Endodermal cell (in vitro differentiated cells): ENCODE measurements around the gene STK4. TPM values are rescaled to one million over a fixed set of nuclear protein-coding genes. Genes with fewer than 3 reads are reported as not detected.

Experiments
- DNase-seq: peaks from one replicate; pipeline ENCODE4 v3.0.0-alpha.2; 2017
- H3K27ac ChIP-seq: 2 replicates; pipeline ENCODE4 v1.5.1; 2013; ENCODE audit warnings: mild to moderate bottlenecking, low read depth, low read length, moderate library complexity
- H3K27me3 ChIP-seq: 2 replicates; pipeline ENCODE4 v1.6.1; 2013; ENCODE audit warnings: mild to moderate bottlenecking, low read length, moderate library complexity; ENCODE audit not compliant: insufficient read depth, control insufficient read depth, poor library complexity, severe bottlenecking
- H3K36me3 ChIP-seq: 2 replicates; pipeline ENCODE4 v1.7.0; 2013; ENCODE audit warnings: mild to moderate bottlenecking, low read length, moderate library complexity; ENCODE audit not compliant: control insufficient read depth, insufficient read depth
- H3K4me1 ChIP-seq: one replicate; pipeline ENCODE4 v1.7.0; 2013; ENCODE audit warnings: low read length; ENCODE audit not compliant: control insufficient read depth, insufficient read depth
- H3K4me3 ChIP-seq: 2 replicates; pipeline ENCODE4 v1.5.1; 2013; ENCODE audit warnings: mild to moderate bottlenecking, low read length, moderate library complexity
- H3K9ac ChIP-seq: 2 replicates; pipeline ENCODE4 v1.6.1; 2013; ENCODE audit warnings: mild to moderate bottlenecking, low read length, moderate library complexity; ENCODE audit not compliant: poor library complexity, severe bottlenecking; ENCODE audit errors: extremely low read depth
- H3K9me3 ChIP-seq: 2 replicates; pipeline ENCODE4 v1.6.1; 2013; ENCODE audit warnings: mild to moderate bottlenecking, low read length, moderate library complexity; ENCODE audit not compliant: control insufficient read depth
- H3K27ac Mint-ChIP-seq: 2 replicates; pipeline ENCODE4 v1.8.0; 2020; ENCODE audit warnings: mixed read lengths
- H3K27me3 Mint-ChIP-seq: 2 replicates; pipeline ENCODE4 v1.8.0; 2021; ENCODE audit warnings: mild to moderate bottlenecking, mixed read lengths; ENCODE audit not compliant: insufficient read depth
- H3K36me3 Mint-ChIP-seq: 2 replicates; pipeline ENCODE4 v1.8.0; 2020; ENCODE audit warnings: low read depth, mixed read lengths
- H3K4me1 Mint-ChIP-seq: 2 replicates; pipeline ENCODE4 v1.8.0; 2020; ENCODE audit warnings: mixed read lengths
- H3K4me3 Mint-ChIP-seq: 2 replicates; pipeline ENCODE4 v1.8.0; 2020; ENCODE audit warnings: mild to moderate bottlenecking, moderate library complexity, mixed read lengths
- H3K9me3 Mint-ChIP-seq: 2 replicates; pipeline ENCODE4 v1.8.0; 2020; ENCODE audit warnings: mild to moderate bottlenecking, mixed read lengths
- WGBS, 2 experiments: methylation state at CpG; one replicate each; pipeline versions ENCODE4 v1.1.5 to v1.1.7; 2013; ENCODE audit warnings: missing lambda C conversion rate in 2 of 2, mixed read lengths in 1 of 2; ENCODE audit not compliant: insufficient coverage in 1 of 2, insufficient read length in 1 of 2; 5-methylcytosine and 5-hydroxymethylcytosine counted together
- long read RNA-seq, 4 experiments: library from polyadenylated mRNA in 2 of 4; library from RNA in 1 of 4; library from capped mRNA in 1 of 4; stranded (forward) in 3 of 4; unstranded in 1 of 4; transcript quantifications; one replicate each; pipeline ENCODE4 v2.0.0, GENCODE V29; 2020 to 2021; ENCODE audit warnings: inconsistent platforms in 1 of 4
- polyA plus RNA-seq, 2 experiments: library from polyadenylated mRNA; stranded (reverse); fragments of 50-300 nt; gene quantifications; one replicate each; pipeline ENCODE4 v1.2.3, GENCODE V29; 2013
- total RNA-seq, 2 donors: library from RNA; stranded (reverse); fragmentation: NEBNext Ultra II Directional in 1 of 2; extraction: Animal tissue kit (Norgen Biotek cat#: 25700) in 1 of 2; gene quantifications; 2 replicates in 1 of 2; 3 replicates in 1 of 2; pipeline ENCODE4 v1.2.1, GENCODE V29; 2021
- TF ChIP-seq, protein P1 (sequence below): fragments of 200-600 bp; sonication (generic); conservative IDR thresholded peaks from 2 replicates; pipeline ENCODE4 v1.5.0; 2021; ENCODE audit warnings: antibody characterized with exemption, mild to moderate bottlenecking

STK4 gene
- total RNA-seq, result 10 to 100 TPM; 29.2 to 33.1 TPM
- polyA plus RNA-seq (2013, experiment 1 of 2), result 22.3 TPM
- polyA plus RNA-seq (2013, experiment 2 of 2), result 21.1 TPM
- long read RNA-seq, experiment 1, full-length matches to known transcripts, result 2 of 5 reads
- long read RNA-seq, experiment 1, partial matches to known transcripts, result 0 of 5 reads
- long read RNA-seq, experiment 1, other reads (novel, unspliced or antisense), result 3 of 5 reads
- long read RNA-seq, experiment 2, full-length matches to known transcripts, result 14 of 22 reads
- long read RNA-seq, experiment 2, partial matches to known transcripts, result 1 of 22 reads
- long read RNA-seq, experiment 2, other reads (novel, unspliced or antisense), result 7 of 22 reads
- long read RNA-seq, experiment 3, full-length matches to known transcripts, result 16 of 33 reads
- long read RNA-seq, experiment 3, partial matches to known transcripts, result 12 of 33 reads
- long read RNA-seq, experiment 3, other reads (novel, unspliced or antisense), result 5 of 33 reads
- long read RNA-seq, experiment 4, full-length matches to known transcripts, result 9 of 35 reads
- long read RNA-seq, experiment 4, partial matches to known transcripts, result 23 of 35 reads
- long read RNA-seq, experiment 4, other reads (novel, unspliced or antisense), result 3 of 35 reads

DNA sequence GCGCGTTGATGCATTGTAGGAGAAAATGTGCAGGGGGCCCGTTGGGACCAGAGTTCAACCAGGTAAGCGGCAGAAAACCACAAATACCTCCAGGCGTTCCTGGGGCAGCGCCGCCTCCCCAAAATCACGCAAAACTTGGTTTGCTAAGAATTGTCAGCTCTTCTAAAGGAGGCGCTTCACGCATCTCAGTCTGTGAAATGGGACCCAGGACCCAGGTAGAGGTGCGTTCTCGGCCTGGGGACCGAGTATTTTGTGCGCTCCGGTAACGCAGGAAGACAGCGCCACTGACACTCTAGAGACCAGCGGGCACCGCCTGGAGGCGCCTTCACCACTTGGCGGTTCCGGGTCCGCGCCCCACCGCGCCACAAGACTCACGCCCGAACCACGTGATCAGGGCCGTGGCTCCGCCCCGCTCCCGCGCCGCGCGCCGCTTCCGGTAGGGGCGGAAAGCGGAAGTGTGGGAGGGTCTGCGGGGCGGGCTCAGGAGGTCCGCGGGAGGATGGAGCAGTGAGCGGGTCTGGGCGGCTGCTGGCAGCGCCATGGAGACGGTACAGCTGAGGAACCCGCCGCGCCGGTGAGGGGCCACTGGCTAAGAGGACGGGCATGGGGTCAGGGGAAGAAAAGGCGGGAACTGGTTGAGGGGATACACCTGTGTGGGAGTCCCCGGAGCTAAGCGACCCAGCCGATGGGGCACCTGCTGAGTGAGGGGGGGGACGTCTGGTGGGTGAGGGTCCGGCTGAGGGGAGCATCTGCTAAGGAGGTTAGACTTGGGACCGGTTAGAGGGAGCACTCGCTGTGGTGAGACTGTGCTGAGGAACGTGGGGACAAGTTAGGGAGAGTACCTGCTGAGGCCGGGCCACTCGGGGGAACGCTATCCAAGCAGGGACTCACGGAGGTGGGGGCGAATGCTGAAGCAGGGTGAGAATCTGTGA, at the start of gene STK4:
STK4 (plus strand) TSS at position 483 of the 932 bp plus-strand sequence; CDS start at position 540, 57 bp downstream.
- Mint-ChIP-seq H3K9me3 (peaks cover 1% of the 10 kb centered on the region), H3K27me3 (peaks cover 19% of the 10 kb centered on the region), H3K4me3 (peak within 1 kb of the TSS; percentile 99), H3K36me3 (no peaks in the 10 kb centered on the region), H3K4me1 (peaks cover 52% of the 10 kb centered on the region), H3K27ac (peak within 1 kb of the TSS; percentile 92)
- H3K9me3 ChIP-seq, result no peaks in the 10 kb centered on the region
- WGBS, 2 experiments, result 2 to 6% methylated on average over 22 to 68 of the region's 68 CpGs
- DNase-seq, result peak; percentile 98
- H3K36me3 ChIP-seq, result no peaks in the 10 kb centered on the region
- peaks cover 19% of the 10 kb centered on the region for H3K27me3 ChIP-seq
- TF ChIP-seq, protein P1, sequence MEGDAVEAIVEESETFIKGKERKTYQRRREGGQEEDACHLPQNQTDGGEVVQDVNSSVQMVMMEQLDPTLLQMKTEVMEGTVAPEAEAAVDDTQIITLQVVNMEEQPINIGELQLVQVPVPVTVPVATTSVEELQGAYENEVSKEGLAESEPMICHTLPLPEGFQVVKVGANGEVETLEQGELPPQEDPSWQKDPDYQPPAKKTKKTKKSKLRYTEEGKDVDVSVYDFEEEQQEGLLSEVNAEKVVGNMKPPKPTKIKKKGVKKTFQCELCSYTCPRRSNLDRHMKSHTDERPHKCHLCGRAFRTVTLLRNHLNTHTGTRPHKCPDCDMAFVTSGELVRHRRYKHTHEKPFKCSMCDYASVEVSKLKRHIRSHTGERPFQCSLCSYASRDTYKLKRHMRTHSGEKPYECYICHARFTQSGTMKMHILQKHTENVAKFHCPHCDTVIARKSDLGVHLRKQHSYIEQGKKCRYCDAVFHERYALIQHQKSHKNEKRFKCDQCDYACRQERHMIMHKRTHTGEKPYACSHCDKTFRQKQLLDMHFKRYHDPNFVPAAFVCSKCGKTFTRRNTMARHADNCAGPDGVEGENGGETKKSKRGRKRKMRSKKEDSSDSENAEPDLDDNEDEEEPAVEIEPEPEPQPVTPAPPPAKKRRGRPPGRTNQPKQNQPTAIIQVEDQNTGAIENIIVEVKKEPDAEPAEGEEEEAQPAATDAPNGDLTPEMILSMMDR, result peak; percentile 70
- H3K9ac ChIP-seq, result peak within 1 kb of the TSS; percentile 69
- H3K4me1 ChIP-seq, result peaks cover 9% of the 10 kb centered on the region
- no peak within 1 kb of the TSS for H3K27ac ChIP-seq
- peak within 1 kb of the TSS; percentile 93 for H3K4me3 ChIP-seq

DNA sequence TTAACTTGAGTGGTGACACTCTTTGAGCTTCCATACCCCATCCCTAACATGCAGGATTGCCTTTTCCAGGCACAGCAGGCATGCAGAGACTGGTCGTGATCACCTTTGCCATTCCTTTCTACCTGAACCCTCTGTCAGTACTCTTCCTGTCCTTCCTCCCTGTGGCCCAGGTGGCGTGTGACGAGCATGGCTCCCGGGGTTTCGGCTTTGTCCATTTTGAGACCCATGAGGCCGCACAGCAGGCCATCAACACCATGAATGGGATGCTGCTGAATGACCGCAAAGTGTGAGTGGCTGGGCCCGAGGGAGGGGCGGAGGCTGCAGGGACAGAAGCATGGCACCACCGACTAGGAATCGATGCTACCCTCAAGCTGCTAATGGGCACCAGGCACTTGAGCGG, 49.7 kb upstream of the STK4 start:
- Mint-ChIP-seq H3K4me1 (peaks cover 13% of the 10 kb centered on the region), H3K36me3 (peaks cover 71% of the 10 kb centered on the region), H3K27ac (no peak overlapping the region), H3K4me3 (no peak overlapping the region), H3K9me3 (no peaks in the 10 kb centered on the region), H3K27me3 (no peaks in the 10 kb centered on the region)
- Histone ChIP-seq H3K36me3 (peaks cover 68% of the 10 kb centered on the region), H3K9me3 (no peaks in the 10 kb centered on the region), H3K27me3 (no peaks in the 10 kb centered on the region), H3K9ac (no peak overlapping the region), H3K4me1 (no peaks in the 10 kb centered on the region), H3K27ac (no peak overlapping the region), H3K4me3 (no peak overlapping the region)
- TF ChIP-seq, protein P1, result no peak
- 89 to 92% methylated on average over 11 to 12 of the region's 12 CpGs for WGBS, 2 experiments
- DNase-seq, result peak; percentile 69

DNA sequence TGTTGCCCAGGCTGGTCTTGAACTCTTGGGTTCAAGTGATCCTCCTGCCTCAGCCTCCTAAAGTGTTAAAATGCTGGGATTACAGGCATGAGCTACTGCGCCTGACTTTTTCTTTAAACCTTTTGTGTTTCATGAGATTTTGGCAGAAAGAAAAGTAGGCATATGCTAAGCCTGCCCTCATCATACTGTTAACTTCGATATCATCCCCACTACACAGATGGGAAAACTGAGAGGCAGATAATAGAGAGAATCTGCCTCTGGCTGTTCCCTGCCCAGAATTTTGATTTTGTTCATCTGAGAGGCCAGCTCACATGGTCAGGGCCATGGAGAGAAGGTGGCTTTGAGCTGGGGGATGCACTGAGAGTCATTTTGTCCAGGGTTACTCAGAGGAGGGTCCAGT, 48.9 kb upstream of the STK4 start:
- peaks cover 71% of the 10 kb centered on the region for H3K36me3 Mint-ChIP-seq
- no peak overlapping the region for H3K9ac ChIP-seq
- H3K4me3 Mint-ChIP-seq, result no peak overlapping the region
- H3K27ac ChIP-seq, result no peak overlapping the region
- peaks cover 64% of the 10 kb centered on the region for H3K36me3 ChIP-seq
- no peak overlapping the region for H3K4me3 ChIP-seq
- H3K27me3 Mint-ChIP-seq, result no peaks in the 10 kb centered on the region
- DNase-seq, result no peak
- no peak overlapping the region for H3K27ac Mint-ChIP-seq
- peaks cover 5% of the 10 kb centered on the region for H3K4me1 Mint-ChIP-seq
- H3K9me3 Mint-ChIP-seq, result no peaks in the 10 kb centered on the region
- WGBS, 2 experiments, result 88 to 100% methylated on average over 1 to 2 of the region's 2 CpGs
- H3K4me1 ChIP-seq, result no peaks in the 10 kb centered on the region
- no peaks in the 10 kb centered on the region for H3K9me3 ChIP-seq
- TF ChIP-seq, protein P1, result no peak
- no peaks in the 10 kb centered on the region for H3K27me3 ChIP-seq
